Gastrocnemius medialis (tissue), 4 donors: ENCODE results near the gene CLIP3.

ENCODE experiments used
- CTCF ChIP-seq, 5 experiments: fragments of 450-650 bp in 3 of 5; fragments of 200-600 bp in 2 of 5; sonication (generic) in 2 of 5; IDR thresholded peaks in 4 of 5; conservative IDR thresholded peaks in 1 of 5; 1 replicate in 4 of 5; 2 replicates in 1 of 5; pipeline ENCODE4 v1.5.1; 2016 to 2019; ENCODE audit warnings: antibody characterized with exemption in 5 of 5, mild to moderate bottlenecking in 3 of 5, moderate library complexity in 3 of 5
- POLR2A ChIP-seq, 2 donors: fragments of 450-650 bp; IDR thresholded peaks; one replicate each; pipeline ENCODE4 v1.6.1; 2017; ENCODE audit warnings: antibody characterized with exemption in 2 of 2, mild to moderate bottlenecking in 2 of 2, moderate library complexity in 2 of 2

- no peak for TF ChIP-seq POLR2A (IDR thresholded peaks at IDR 0.05)
- no peak for TF ChIP-seq CTCF (IDR thresholded peaks at IDR 0.05 in 4 of 5, conservative IDR thresholded peaks at IDR 0.05 in 1 of 5)
Measured at GRCh38 chr19:36009220-36009619, 23.5 kb downstream of the CLIP3 start.
